KMS-11 (cell line): ENCODE results near the gene FUBP1.

ENCODE experiments used
- H2AFZ ChIP-seq: fragments of 200-600 bp; sonication (generic); 2 replicates; pipeline ENCODE4 v1.6.1; 2016; ENCODE audit warnings: antibody characterized with exemption, mixed run types, low read depth
- H3K27ac ChIP-seq: fragments of 200-600 bp; sonication (generic); 2 replicates; pipeline ENCODE4 v1.6.1; 2016; ENCODE audit warnings: mild to moderate bottlenecking, mixed run types
- H3K27me3 ChIP-seq: fragments of 200-600 bp; sonication (generic); 2 replicates; pipeline ENCODE4 v1.6.1; 2017; ENCODE audit warnings: mild to moderate bottlenecking, low read depth, mixed run types, moderate library complexity; ENCODE audit not compliant: insufficient read depth
- H3K36me3 ChIP-seq: fragments of 200-600 bp; sonication (generic); 2 replicates; pipeline ENCODE4 v1.6.1; 2017; ENCODE audit warnings: mild to moderate bottlenecking, mixed run types; ENCODE audit not compliant: insufficient read depth
- H3K4me1 ChIP-seq: fragments of 200-600 bp; sonication (generic); 2 replicates; pipeline ENCODE4 v1.6.1; 2016; ENCODE audit warnings: mild to moderate bottlenecking, low read depth, mixed run types; ENCODE audit not compliant: poor library complexity, severe bottlenecking
- H3K4me2 ChIP-seq: fragments of 200-600 bp; sonication (generic); 2 replicates; pipeline ENCODE4 v1.7.0; 2016; ENCODE audit warnings: mild to moderate bottlenecking, mixed run types
- H3K4me3 ChIP-seq: fragments of 200-600 bp; sonication (generic); IDR thresholded peaks from 2 replicates; pipeline ENCODE4 v1.6.1; 2017; ENCODE audit warnings: low read depth, low read length, mixed read lengths; ENCODE audit not compliant: insufficient read depth
- H3K79me2 ChIP-seq: fragments of 200-600 bp; sonication (generic); 2 replicates; pipeline ENCODE4 v1.6.1; 2016; ENCODE audit warnings: low read depth, mixed run types; ENCODE audit not compliant: insufficient read depth
- H3K9ac ChIP-seq: fragments of 200-600 bp; sonication (generic); 2 replicates; pipeline ENCODE4 v1.6.1; 2016; ENCODE audit warnings: mild to moderate bottlenecking, mixed run types
- H4K20me1 ChIP-seq: fragments of 200-600 bp; sonication (generic); 2 replicates; pipeline ENCODE4 v1.6.1; 2016; ENCODE audit warnings: mild to moderate bottlenecking, mixed run types; ENCODE audit not compliant: insufficient read depth
- CTCF ChIP-seq: fragments of 200-600 bp; sonication (generic); conservative IDR thresholded peaks from 2 replicates; pipeline ENCODE4 v1.6.1; 2017; ENCODE audit warnings: low read depth, mild to moderate bottlenecking, antibody characterized with exemption, low read length, moderate library complexity, mixed read lengths

FUBP1 gene

GRCh38 chr1:77978293-77978968, 441 bp downstream of the FUBP1 start:
- Histone ChIP-seq H3K4me1 (peaks cover 42% of the 10 kb centered on the region), H4K20me1 (peaks cover 32% of the 10 kb centered on the region), H3K36me3 (0 out of 2 replicates have a peak, but pooled peaks cover 4% of the 10 kb centered on the region), H3K27me3 (no peaks in the 10 kb centered on the region), H3K9ac (peak overlapping the region; percentile 100), H2AFZ (peak overlapping the region; percentile 77), H3K27ac (peak overlapping the region; percentile 100), H3K4me3 (no peak overlapping the region), H3K4me2 (peak overlapping the region; percentile 66; the same call in 1 of the 2 replicates), H3K79me2 (peaks cover 76% of the 10 kb centered on the region)
- no peak for TF ChIP-seq CTCF

- Histone ChIP-seq H3K4me2 (peak overlapping the region; percentile 66), H3K4me3 (no peak overlapping the region), H3K27me3 (no peaks in the 10 kb centered on the region), H3K36me3 (0 out of 2 replicates have a peak, but pooled peaks cover 4% of the 10 kb centered on the region), H3K9ac (peak overlapping the region; percentile 100; the same call in 1 of the 2 replicates), H3K4me1 (peaks cover 42% of the 10 kb centered on the region), H2AFZ (no peak overlapping the region), H3K27ac (peak overlapping the region; percentile 100; the same call in 1 of the 2 replicates), H4K20me1 (peaks cover 35% of the 10 kb centered on the region), H3K79me2 (peaks cover 81% of the 10 kb centered on the region)
- TF ChIP-seq CTCF, result no peak
These were observed 931 bp downstream of the FUBP1 start for GRCh38 chr1:77977989-77978292.

- Histone ChIP-seq H3K27ac (no peak overlapping the region), H3K36me3 (0 out of 2 replicates have a peak, but pooled peaks cover 7% of the 10 kb centered on the region), H3K9ac (no peak overlapping the region), H3K4me2 (peak overlapping the region; percentile 66), H3K4me3 (no peak overlapping the region), H2AFZ (no peak overlapping the region), H4K20me1 (peaks cover 40% of the 10 kb centered on the region), H3K27me3 (no peaks in the 10 kb centered on the region), H3K79me2 (peaks cover 94% of the 10 kb centered on the region), H3K4me1 (peaks cover 42% of the 10 kb centered on the region)
- no peak for TF ChIP-seq CTCF
These were observed 2.3 kb downstream of the FUBP1 start for GRCh38 chr1:77976433-77977076.

GRCh38 chr1:77975907-77976306, 3.0 kb downstream of the FUBP1 start:
- TF ChIP-seq CTCF, result no peak
- Histone ChIP-seq H3K4me1 (peaks cover 42% of the 10 kb centered on the region), H3K4me2 (peak overlapping the region; percentile 66), H3K36me3 (0 out of 2 replicates have a peak, but pooled peaks cover 7% of the 10 kb centered on the region), H3K27me3 (no peaks in the 10 kb centered on the region), H3K4me3 (no peak overlapping the region), H3K79me2 (peaks cover 94% of the 10 kb centered on the region), H3K9ac (no peak overlapping the region), H3K27ac (no peak overlapping the region), H4K20me1 (peaks cover 44% of the 10 kb centered on the region), H2AFZ (no peak overlapping the region)
